Keratinocyte (primary cell): ENCODE results near the gene VARS1.

Experiments used
- CTCF ChIP-seq, 3 experiments: IDR thresholded peaks in 1 of 3; conservative IDR thresholded peaks in 1 of 3; optimal IDR thresholded peaks in 1 of 3; 2 replicates in 2 of 3; 3 replicates in 1 of 3; pipeline versions ENCODE3 to v1.5.1; 2011; ENCODE audit warnings: low read length in 3 of 3, mild to moderate bottlenecking in 3 of 3, moderate library complexity in 2 of 3, control low read depth in 1 of 3, inconsistent platforms in 1 of 3; ENCODE audit not compliant: insufficient read depth in 2 of 3; ENCODE audit errors: extremely low read depth in 1 of 3
- EZH2 ChIP-seq: IDR thresholded peaks from one replicate; pipeline ENCODE4 v1.6.1; 2012; ENCODE audit warnings: inconsistent platforms, mild to moderate bottlenecking, low read length, moderate library complexity

- TF ChIP-seq CTCF (optimal IDR thresholded peaks at IDR 0.05 in 1 of 3, IDR thresholded peaks at IDR 0.05 in 1 of 3, conservative IDR thresholded peaks at IDR 0.05 in 1 of 3; ENCODE audit: extremely low read depth in 1 of 3, insufficient read depth in 2 of 3, low read length in 3 of 3) (no peak), EZH2 (no peak)
Observed at GRCh38 chr6:31764198-31764597, 31.4 kb downstream of the VARS1 start.
